Astrocyte of the spinal cord (primary cell): ENCODE data around the gene ACAP1.

Experiments
- DNase-seq: peaks from one replicate; pipeline ENCODE4 v3.0.0; 2011; ENCODE audit warnings: low read depth, low spot score
- H3K4me3 ChIP-seq: 2 replicates; pipeline ENCODE4 v1.5.1; 2011; ENCODE audit warnings: low read depth, mild to moderate bottlenecking, low read length, moderate library complexity
- in situ Hi-C: cut with HindIII; loops from 2 replicates; pipeline ENCODE4 v1.10.0; 2017; ENCODE audit warnings: low sequenced_read_pairs
- TF ChIP-seq, protein P1 (sequence below): IDR thresholded peaks from 2 replicates; pipeline ENCODE4 v1.5.1; 2012; ENCODE audit warnings: low read depth, mild to moderate bottlenecking, low read length, inconsistent platforms

Gene ACAP1, protein sequence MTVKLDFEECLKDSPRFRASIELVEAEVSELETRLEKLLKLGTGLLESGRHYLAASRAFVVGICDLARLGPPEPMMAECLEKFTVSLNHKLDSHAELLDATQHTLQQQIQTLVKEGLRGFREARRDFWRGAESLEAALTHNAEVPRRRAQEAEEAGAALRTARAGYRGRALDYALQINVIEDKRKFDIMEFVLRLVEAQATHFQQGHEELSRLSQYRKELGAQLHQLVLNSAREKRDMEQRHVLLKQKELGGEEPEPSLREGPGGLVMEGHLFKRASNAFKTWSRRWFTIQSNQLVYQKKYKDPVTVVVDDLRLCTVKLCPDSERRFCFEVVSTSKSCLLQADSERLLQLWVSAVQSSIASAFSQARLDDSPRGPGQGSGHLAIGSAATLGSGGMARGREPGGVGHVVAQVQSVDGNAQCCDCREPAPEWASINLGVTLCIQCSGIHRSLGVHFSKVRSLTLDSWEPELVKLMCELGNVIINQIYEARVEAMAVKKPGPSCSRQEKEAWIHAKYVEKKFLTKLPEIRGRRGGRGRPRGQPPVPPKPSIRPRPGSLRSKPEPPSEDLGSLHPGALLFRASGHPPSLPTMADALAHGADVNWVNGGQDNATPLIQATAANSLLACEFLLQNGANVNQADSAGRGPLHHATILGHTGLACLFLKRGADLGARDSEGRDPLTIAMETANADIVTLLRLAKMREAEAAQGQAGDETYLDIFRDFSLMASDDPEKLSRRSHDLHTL

DNA sequence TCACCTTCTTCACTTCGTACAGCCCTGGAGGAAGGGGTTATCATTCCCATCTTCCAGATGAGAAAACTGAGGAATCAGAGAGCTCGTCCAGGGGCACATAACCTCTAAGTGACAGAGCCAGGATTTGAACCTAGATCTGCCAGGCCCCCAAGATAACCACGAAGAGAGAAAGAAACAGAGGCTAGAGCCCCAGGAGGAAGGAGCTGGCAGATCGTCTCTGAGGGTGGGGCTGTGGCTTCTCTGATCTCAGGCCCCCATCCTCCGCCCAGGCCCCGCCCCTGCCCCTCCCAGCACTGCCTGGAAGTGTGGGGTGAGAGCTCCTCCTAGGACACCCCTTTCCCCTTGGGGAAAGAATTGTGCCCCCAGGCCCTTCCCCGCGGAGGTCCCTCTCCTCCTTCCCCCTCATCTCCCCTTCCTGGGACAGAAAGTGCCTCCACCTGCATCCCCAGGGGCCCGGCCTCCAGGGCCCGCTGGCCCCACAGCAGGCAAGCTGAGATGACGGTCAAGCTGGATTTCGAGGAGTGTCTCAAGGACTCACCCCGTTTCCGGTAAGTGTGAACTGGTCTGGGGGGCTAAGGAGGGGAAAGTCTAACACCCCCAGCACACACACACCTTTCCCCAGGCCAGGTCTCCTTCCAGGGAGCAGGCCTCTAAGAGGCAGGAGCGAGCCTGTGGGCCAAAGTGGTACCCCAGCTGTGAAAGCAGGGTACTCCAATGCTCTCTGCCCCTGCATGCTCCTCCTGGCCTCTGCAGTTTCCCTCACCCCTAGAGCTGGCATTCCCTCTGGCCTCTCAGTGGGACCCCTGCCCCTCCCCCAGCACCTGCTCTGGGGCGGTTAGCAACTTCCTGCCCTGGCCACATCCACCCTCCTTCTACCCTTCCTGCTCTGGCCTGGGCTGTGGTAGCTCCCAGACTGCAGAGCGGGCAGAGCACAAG, at the start of gene ACAP1:
TSS of gene ACAP1 (plus strand) at position 290 of the 936 bp plus-strand sequence. CDS start at position 496, 206 bp downstream.
- TF ChIP-seq, protein P1, sequence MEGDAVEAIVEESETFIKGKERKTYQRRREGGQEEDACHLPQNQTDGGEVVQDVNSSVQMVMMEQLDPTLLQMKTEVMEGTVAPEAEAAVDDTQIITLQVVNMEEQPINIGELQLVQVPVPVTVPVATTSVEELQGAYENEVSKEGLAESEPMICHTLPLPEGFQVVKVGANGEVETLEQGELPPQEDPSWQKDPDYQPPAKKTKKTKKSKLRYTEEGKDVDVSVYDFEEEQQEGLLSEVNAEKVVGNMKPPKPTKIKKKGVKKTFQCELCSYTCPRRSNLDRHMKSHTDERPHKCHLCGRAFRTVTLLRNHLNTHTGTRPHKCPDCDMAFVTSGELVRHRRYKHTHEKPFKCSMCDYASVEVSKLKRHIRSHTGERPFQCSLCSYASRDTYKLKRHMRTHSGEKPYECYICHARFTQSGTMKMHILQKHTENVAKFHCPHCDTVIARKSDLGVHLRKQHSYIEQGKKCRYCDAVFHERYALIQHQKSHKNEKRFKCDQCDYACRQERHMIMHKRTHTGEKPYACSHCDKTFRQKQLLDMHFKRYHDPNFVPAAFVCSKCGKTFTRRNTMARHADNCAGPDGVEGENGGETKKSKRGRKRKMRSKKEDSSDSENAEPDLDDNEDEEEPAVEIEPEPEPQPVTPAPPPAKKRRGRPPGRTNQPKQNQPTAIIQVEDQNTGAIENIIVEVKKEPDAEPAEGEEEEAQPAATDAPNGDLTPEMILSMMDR, result no peak
- DNase-seq, result no peak
- in situ Hi-C loops, result no loop called here
- H3K4me3 ChIP-seq, result no peak within 1 kb of the TSS

DNA sequence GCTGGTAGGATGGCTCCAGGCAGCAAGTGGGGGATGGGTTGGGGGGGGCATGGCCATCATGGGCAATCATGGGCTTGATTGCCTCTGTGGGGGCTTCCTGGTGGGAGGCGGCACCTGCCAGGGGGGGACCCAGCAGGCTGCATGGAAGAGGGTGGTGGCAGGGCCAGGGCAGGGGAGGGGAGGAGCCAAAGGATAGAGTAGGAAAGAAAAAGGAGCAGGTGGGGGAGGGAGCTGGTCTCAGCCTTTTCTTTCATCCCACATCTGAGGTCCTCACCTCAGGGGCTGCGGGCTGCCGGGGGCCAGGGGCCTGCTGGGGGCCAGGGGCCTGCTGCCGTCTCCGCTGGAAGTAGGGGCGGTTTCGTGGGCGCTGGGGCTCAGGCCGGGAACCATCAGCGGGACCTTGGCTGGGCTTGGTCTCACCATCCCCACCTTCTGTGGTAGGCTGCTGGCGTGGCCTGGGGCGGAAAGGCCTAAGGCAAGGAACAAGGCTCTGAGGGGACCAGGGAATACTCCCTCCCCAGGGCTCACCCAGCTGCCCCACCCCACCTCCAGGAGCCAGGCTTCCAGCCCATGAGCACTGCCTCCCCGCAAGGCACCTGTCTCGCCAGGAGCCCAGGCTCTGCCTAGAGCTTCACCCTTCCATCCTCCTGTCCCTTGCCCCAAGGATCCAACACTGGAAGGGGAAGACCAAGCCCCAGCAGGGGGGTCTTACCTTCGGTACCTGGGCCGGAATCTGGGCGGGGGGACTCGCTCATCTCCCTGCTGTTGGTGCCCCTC, 46.9 kb upstream of the ACAP1 start:
- no peak for DNase-seq
- TF ChIP-seq, protein P1, result no peak
- in situ Hi-C loops, result no loop called here

DNA sequence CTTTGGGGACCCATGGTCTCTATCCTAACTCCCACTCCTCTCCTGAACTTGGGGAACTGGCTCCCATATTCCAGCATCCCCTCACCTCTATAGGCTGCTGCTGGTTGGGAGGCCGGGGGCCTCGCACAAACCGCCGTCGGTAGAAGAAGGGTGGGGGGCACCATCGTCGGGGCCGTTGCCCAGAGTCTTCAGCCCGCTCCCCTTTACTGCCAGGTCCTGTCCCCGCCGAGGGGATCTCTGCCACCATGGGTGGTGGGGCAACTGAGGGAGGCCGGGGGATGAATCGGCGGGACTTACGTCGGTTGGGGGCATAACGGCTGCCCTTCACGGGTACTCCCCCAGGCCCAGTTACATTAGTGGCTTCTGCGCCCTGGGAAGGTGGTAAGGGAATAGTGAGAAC, 46.2 kb upstream of the ACAP1 start:
- H3K4me3 ChIP-seq, result no peak overlapping the region
- TF ChIP-seq, protein P1, result no peak
- no peak for DNase-seq
- in situ Hi-C loops, result no loop called here

More for the DNA sequence above, 46.9 kb upstream of the ACAP1 start:
- no peak overlapping the region for H3K4me3 ChIP-seq

DNA sequence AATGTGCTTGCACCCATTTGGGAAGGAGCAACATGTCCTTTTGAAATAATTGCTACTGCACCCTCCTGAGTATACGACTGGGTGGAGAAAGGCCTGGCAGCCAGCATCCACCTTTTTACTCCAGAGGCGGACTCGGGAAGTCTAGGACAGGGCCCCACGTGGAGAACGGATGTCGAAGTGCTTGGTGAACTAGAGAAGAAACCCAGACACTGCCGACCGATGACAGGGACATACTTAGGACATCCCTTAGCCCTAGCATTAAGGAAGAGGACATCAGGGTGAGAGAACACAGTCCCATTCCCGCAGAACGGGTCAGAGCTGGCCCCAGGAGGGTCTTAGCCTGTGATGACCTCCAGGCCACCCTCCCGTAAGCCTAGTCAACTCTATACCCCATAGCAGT, 45.6 kb upstream of the ACAP1 start:
- no peak overlapping the region for H3K4me3 ChIP-seq
- in situ Hi-C loops, result no loop called here
- DNase-seq, result no peak
- TF ChIP-seq, protein P1, result no peak

DNA sequence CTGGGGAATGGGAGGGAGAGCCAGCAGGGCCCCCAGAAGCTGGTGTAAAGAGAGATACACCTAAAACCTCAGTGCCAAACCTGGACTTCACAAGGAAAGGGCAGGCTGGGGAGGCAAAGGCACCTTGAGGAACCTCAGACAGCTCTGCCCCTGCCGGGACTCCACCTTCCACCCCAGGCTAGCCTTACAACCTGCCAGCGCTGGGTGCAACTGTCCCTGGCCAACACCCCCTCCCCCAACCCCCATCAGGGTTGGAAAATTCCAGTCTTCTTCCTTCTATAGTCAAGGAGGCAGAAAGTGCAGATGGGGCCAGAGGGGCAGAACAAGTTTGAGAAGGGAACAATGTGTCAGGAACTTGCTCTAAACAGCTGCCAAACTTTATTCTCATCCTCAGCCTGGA, 44.1 kb upstream of the ACAP1 start:
- in situ Hi-C loops, result no loop called here
- H3K4me3 ChIP-seq, result no peak overlapping the region
- TF ChIP-seq, protein P1, result no peak
- DNase-seq, result no peak
